NCI-H748 treated with DMSO at 0.1 percent for 48 hours (cell line): Measurements from ENCODE around the gene TRIM26.
"Not testable (repeated sequence)": the region's sequence is repeated elsewhere in the genome, so short reads cannot be mapped to it uniquely, and the experiment has no call there.

Experiments used
- DNase-seq: peaks from one replicate; lab custom pipeline; 2025; lab: John Stamatoyannopoulos, UW

The TRIM26 gene

GRCh38 chr6:30154709-30155519 lies 58.3 kb downstream of the TRIM26 start:
- DNase-seq, result no peak

GRCh38 chr6:30154061-30154460 lies 59.1 kb downstream of the TRIM26 start:
- DNase-seq, result no peak

- no peak for DNase-seq
These were observed 60.1 kb downstream of the TRIM26 start for GRCh38 chr6:30152910-30153610.

GRCh38 chr6:30152016-30152673 lies 61.1 kb downstream of the TRIM26 start:
- no peak for DNase-seq

GRCh38 chr6:30151580-30151979 lies 61.6 kb downstream of the TRIM26 start:
- no peak for DNase-seq

- no peak for DNase-seq
These were observed 62.4 kb downstream of the TRIM26 start for GRCh38 chr6:30150671-30151395.

GRCh38 chr6:30149858-30150550 lies 63.2 kb downstream of the TRIM26 start:
- DNase-seq, result no peak

GRCh38 chr6:30149234-30149633 lies 64.0 kb downstream of the TRIM26 start:
- no peak for DNase-seq

GRCh38 chr6:30147096-30147495 lies 66.1 kb downstream of the TRIM26 start:
- no peak for DNase-seq

- no peak for DNase-seq
These were observed 67.4 kb downstream of the TRIM26 start for GRCh38 chr6:30145818-30146217.

GRCh38 chr6:30144811-30145210 lies 68.4 kb downstream of the TRIM26 start:
- DNase-seq, result no peak

- DNase-seq, result no peak
These were observed 69.4 kb downstream of the TRIM26 start for GRCh38 chr6:30143780-30144179.

GRCh38 chr6:30142665-30143064 lies 70.5 kb downstream of the TRIM26 start:
- no peak for DNase-seq

- DNase-seq, result not testable (repeated sequence)
These were observed 73.0 kb downstream of the TRIM26 start for GRCh38 chr6:30140240-30140639.

- no peak for DNase-seq
These were observed 76.5 kb downstream of the TRIM26 start for GRCh38 chr6:30136570-30137286.

GRCh38 chr6:30135757-30136156 lies 77.4 kb downstream of the TRIM26 start, which contains the start of gene TRIM40:
TRIM40 (plus strand) TSS chr6:30136140; CDS start chr6:30137037, 897 bp downstream.
- DNase-seq, result no peak

GRCh38 chr6:30135147-30135546 lies 78.1 kb downstream of the TRIM26 start:
- DNase-seq, result no peak
